Osteocyte (in vitro differentiated cells): ENCODE measurements around the gene SNIP1. TPM values are rescaled to one million over a fixed set of nuclear protein-coding genes. Genes with fewer than 3 reads are reported as not detected.

Experiments
- DNase-seq: peaks from one replicate; pipeline ENCODE4 v3.0.0; 2021; ENCODE audit warnings: mixed read lengths; ENCODE audit not compliant: unreplicated experiment; ENCODE audit errors: extremely low spot score
- H3K27ac Mint-ChIP-seq: one replicate; pipeline ENCODE4 v1.8.0; 2021; ENCODE audit warnings: mild to moderate bottlenecking, mixed read lengths; ENCODE audit not compliant: unreplicated experiment
- H3K27me3 Mint-ChIP-seq: one replicate; pipeline ENCODE4 v1.8.0; 2021; ENCODE audit warnings: mixed read lengths; ENCODE audit not compliant: unreplicated experiment
- H3K36me3 Mint-ChIP-seq: one replicate; pipeline ENCODE4 v1.8.0; 2021; ENCODE audit warnings: mixed read lengths; ENCODE audit not compliant: unreplicated experiment
- H3K4me1 Mint-ChIP-seq: one replicate; pipeline ENCODE4 v1.8.0; 2021; ENCODE audit warnings: mixed read lengths; ENCODE audit not compliant: unreplicated experiment
- H3K4me3 Mint-ChIP-seq: one replicate; pipeline ENCODE4 v1.8.0; 2021; ENCODE audit warnings: mild to moderate bottlenecking, moderate library complexity, mixed read lengths; ENCODE audit not compliant: unreplicated experiment
- H3K9me3 Mint-ChIP-seq: one replicate; pipeline ENCODE4 v1.8.0; 2021; ENCODE audit warnings: mixed read lengths; ENCODE audit not compliant: unreplicated experiment
- total RNA-seq: library from RNA; stranded (reverse); gene quantifications from 2 replicates; pipeline ENCODE4 v1.2.1, GENCODE V29; 2021
- TF ChIP-seq, protein P1 (sequence below): fragments of 200-600 bp; sonication (generic); IDR thresholded peaks from 2 replicates; pipeline ENCODE4 v1.5.0; 2021; ENCODE audit warnings: antibody characterized with exemption, mild to moderate bottlenecking, moderate library complexity

The SNIP1 gene
- total RNA-seq, 1 donor from 2014 or later = 22.4 TPM

GRCh38 chr1:37515185-37516034 lies 38.7 kb downstream of the SNIP1 start:
- H3K27ac Mint-ChIP-seq = peak overlapping the region; percentile 97
- TF ChIP-seq, protein P1, sequence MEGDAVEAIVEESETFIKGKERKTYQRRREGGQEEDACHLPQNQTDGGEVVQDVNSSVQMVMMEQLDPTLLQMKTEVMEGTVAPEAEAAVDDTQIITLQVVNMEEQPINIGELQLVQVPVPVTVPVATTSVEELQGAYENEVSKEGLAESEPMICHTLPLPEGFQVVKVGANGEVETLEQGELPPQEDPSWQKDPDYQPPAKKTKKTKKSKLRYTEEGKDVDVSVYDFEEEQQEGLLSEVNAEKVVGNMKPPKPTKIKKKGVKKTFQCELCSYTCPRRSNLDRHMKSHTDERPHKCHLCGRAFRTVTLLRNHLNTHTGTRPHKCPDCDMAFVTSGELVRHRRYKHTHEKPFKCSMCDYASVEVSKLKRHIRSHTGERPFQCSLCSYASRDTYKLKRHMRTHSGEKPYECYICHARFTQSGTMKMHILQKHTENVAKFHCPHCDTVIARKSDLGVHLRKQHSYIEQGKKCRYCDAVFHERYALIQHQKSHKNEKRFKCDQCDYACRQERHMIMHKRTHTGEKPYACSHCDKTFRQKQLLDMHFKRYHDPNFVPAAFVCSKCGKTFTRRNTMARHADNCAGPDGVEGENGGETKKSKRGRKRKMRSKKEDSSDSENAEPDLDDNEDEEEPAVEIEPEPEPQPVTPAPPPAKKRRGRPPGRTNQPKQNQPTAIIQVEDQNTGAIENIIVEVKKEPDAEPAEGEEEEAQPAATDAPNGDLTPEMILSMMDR = no peak
- H3K36me3 Mint-ChIP-seq = peaks cover 12% of the 10 kb centered on the region
- H3K9me3 Mint-ChIP-seq = no peaks in the 10 kb centered on the region
- H3K27me3 Mint-ChIP-seq = no peaks in the 10 kb centered on the region
- H3K4me1 Mint-ChIP-seq = peaks cover 17% of the 10 kb centered on the region
- DNase-seq = no peak
- peak overlapping the region; percentile 92 for H3K4me3 Mint-ChIP-seq

GRCh38 chr1:37514350-37515184 lies 39.5 kb downstream of the SNIP1 start, which contains the start of gene MEAF6:
Gene MEAF6, minus strand, starts transcription at chr1:37514766. Its CDS starts 20 bp downstream, at chr1:37514746.
- Mint-ChIP-seq H3K9me3 (no peaks in the 10 kb centered on the region), H3K4me3 (peak within 1 kb of the TSS; percentile 93), H3K27ac (peak within 1 kb of the TSS; percentile 97), H3K27me3 (no peaks in the 10 kb centered on the region), H3K36me3 (peaks cover 12% of the 10 kb centered on the region), H3K4me1 (peaks cover 17% of the 10 kb centered on the region)
- peak; percentile 94 for DNase-seq
- TF ChIP-seq, protein P1 = peak; percentile 87

- Mint-ChIP-seq H3K27me3 (no peaks in the 10 kb centered on the region), H3K4me1 (peaks cover 17% of the 10 kb centered on the region), H3K9me3 (no peaks in the 10 kb centered on the region), H3K4me3 (peak overlapping the region; percentile 93), H3K36me3 (peaks cover 18% of the 10 kb centered on the region), H3K27ac (peak overlapping the region; percentile 87)
- peak; percentile 82 for DNase-seq
- TF ChIP-seq, protein P1 = no peak
Observed at GRCh38 chr1:37513795-37514349, 40.2 kb downstream of the SNIP1 start.

DNA sequence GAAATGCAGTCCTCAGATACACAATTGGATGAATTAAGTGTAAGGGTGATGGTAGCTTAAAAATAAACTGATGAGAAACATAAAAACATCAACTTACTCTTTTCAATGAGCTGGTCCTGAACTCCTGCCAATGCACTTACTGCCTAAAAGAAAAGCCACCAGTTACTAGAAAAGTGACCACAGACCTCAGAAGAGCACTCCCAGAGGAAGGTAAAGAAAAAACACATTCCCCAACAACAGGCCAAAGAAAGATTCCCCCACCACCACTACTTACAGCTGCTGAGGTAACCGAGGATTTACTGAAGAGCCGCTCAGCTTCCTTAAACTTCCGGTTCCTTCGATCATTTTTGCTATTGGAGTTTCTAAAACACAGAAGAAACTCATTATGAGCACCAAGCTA lies 44.9 kb downstream of the SNIP1 start:
- Mint-ChIP-seq H3K9me3 (no peaks in the 10 kb centered on the region), H3K4me3 (no peak overlapping the region), H3K27me3 (no peaks in the 10 kb centered on the region), H3K4me1 (peaks cover 6% of the 10 kb centered on the region), H3K27ac (no peak overlapping the region), H3K36me3 (peaks cover 34% of the 10 kb centered on the region)
- DNase-seq = no peak
- TF ChIP-seq, protein P1 = peak; percentile 24
